Astrocyte (in vitro differentiated cells and primary cell): ENCODE measurements around the gene OR1I1. TPM values are rescaled to one million over a fixed set of nuclear protein-coding genes. Genes with fewer than 3 reads are reported as not detected.

Experiments used
- DNase-seq: peaks from one replicate; pipeline ENCODE4 v3.0.0-alpha.2; 2010; ENCODE audit warnings: low read depth
- FAIRE-seq: peaks from 2 replicates; lab custom pipeline; 2011; peaks lifted over from hg19 to GRCh38; lab: Jason Lieb, UNC
- H2AFZ ChIP-seq: 2 replicates; pipeline ENCODE4 v1.6.0; 2012; ENCODE audit warnings: low read depth, low read length, inconsistent platforms
- H3K27ac ChIP-seq: 2 replicates; pipeline ENCODE4 v1.5.1; 2011; ENCODE audit warnings: low read depth, low read length, inconsistent platforms
- H3K27me3 ChIP-seq: 2 replicates; pipeline ENCODE4 v1.6.0; 2011; ENCODE audit warnings: low read length, inconsistent platforms; ENCODE audit not compliant: insufficient read depth
- H3K36me3 ChIP-seq: 2 replicates; pipeline ENCODE4 v1.5.1; 2011; ENCODE audit warnings: low read length, inconsistent platforms; ENCODE audit not compliant: insufficient read depth
- H3K4me1 ChIP-seq: 2 replicates; pipeline ENCODE4 v1.5.1; 2011; ENCODE audit warnings: low read length, inconsistent platforms; ENCODE audit not compliant: insufficient read depth
- H3K4me2 ChIP-seq: 2 replicates; pipeline ENCODE4 v1.6.0; 2012; ENCODE audit warnings: low read length, inconsistent platforms
- H3K4me3 ChIP-seq: 2 replicates; pipeline ENCODE4 v1.5.1; 2011; ENCODE audit warnings: low read depth, mild to moderate bottlenecking, low read length, inconsistent platforms; ENCODE audit not compliant: insufficient read depth
- H3K79me2 ChIP-seq: 2 replicates; pipeline ENCODE4 v1.6.0; 2012; ENCODE audit warnings: mild to moderate bottlenecking, low read length, inconsistent platforms; ENCODE audit not compliant: insufficient read depth
- H3K9ac ChIP-seq: 2 replicates; pipeline ENCODE4 v1.6.0; 2012; ENCODE audit warnings: mild to moderate bottlenecking, low read length, inconsistent platforms
- H3K9me3 ChIP-seq: 2 replicates; pipeline ENCODE4 v1.5.1; 2012; ENCODE audit warnings: low read depth, mild to moderate bottlenecking, low read length, inconsistent platforms; ENCODE audit not compliant: insufficient read depth
- H4K20me1 ChIP-seq: 2 replicates; pipeline ENCODE4 v1.6.0; 2012; ENCODE audit warnings: low read length, inconsistent platforms; ENCODE audit not compliant: insufficient read depth
- H3K27ac Mint-ChIP-seq: one replicate; pipeline ENCODE4 v1.8.0; 2021; ENCODE audit warnings: mild to moderate bottlenecking, mixed read lengths; ENCODE audit not compliant: unreplicated experiment
- H3K27me3 Mint-ChIP-seq: one replicate; pipeline ENCODE4 v1.8.0; 2021; ENCODE audit warnings: low read depth, mixed read lengths; ENCODE audit not compliant: unreplicated experiment
- H3K36me3 Mint-ChIP-seq: one replicate; pipeline ENCODE4 v1.8.0; 2021; ENCODE audit warnings: low read depth, mixed read lengths; ENCODE audit not compliant: unreplicated experiment
- H3K4me1 Mint-ChIP-seq: one replicate; pipeline ENCODE4 v1.8.0; 2021; ENCODE audit warnings: low read depth, mixed read lengths; ENCODE audit not compliant: unreplicated experiment
- H3K4me3 Mint-ChIP-seq: one replicate; pipeline ENCODE4 v1.8.0; 2021; ENCODE audit warnings: mild to moderate bottlenecking, moderate library complexity, mixed read lengths; ENCODE audit not compliant: unreplicated experiment
- H3K9me3 Mint-ChIP-seq: one replicate; pipeline ENCODE4 v1.8.0; 2021; ENCODE audit warnings: mild to moderate bottlenecking, mixed read lengths; ENCODE audit not compliant: unreplicated experiment
- EZH2 ChIP-seq: IDR thresholded peaks from 2 replicates; pipeline ENCODE4 v1.6.1; 2012; ENCODE audit warnings: mild to moderate bottlenecking, low read length, inconsistent platforms; ENCODE audit not compliant: insufficient read depth
- total RNA-seq: library from RNA; stranded (reverse); gene quantifications from 2 replicates; pipeline ENCODE4 v1.2.1, GENCODE V29; 2021
- TF ChIP-seq, protein P1 (sequence below): IDR thresholded peaks from 2 replicates; pipeline ENCODE4 v1.5.1; 2011; ENCODE audit warnings: low read depth, mild to moderate bottlenecking, inconsistent platforms, low read length, moderate library complexity; ENCODE audit not compliant: insufficient read depth

OR1I1 gene
- total RNA-seq, 1 donor from 2014 or later = not detected

DNA sequence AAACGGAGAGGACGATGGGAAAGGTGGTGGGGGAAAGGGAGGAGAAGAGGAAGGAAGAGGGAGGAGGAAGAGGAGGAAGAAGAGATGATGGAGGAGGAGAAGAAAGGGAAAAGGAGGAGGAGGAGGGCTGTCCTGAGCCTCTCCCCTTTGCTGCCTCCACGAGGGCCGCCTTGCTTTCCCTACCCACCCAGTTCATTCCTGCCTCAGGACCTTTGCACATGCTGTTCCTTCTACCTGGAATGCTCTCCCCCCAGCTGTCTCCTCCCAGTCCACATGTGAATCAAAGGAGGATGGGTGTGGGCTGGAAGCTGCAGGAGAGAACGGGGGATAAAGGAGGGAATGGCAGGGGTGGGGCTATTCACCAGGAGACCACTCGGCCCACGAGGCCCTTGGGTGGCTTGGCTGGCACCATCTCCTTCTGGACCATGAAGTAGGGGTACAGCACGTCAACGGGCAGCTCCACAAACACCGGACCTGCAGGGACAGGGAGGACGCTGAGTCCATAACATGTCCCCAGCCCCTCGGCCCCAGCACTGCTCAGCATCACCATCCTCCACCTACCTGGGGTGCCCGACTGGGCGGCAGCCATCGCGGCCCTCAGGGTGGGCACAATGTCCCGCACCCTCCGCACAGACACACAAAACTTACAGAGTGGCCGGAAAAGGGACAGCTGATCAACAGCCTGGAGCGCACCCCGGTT, 40.5 kb downstream of the OR1I1 start:
- H3K36me3 Mint-ChIP-seq = peaks cover 23% of the 10 kb centered on the region
- peaks cover 6% of the 10 kb centered on the region for H3K36me3 ChIP-seq

GRCh38 chr19:15123031-15123890, 41.2 kb downstream of the OR1I1 start:
- Histone ChIP-seq H3K9ac (no peak overlapping the region), H3K4me2 (peak overlapping the region; percentile 98), H3K36me3 (peaks cover 3% of the 10 kb centered on the region), H3K9me3 (no peaks in the 10 kb centered on the region), H3K4me3 (no peak overlapping the region), H3K27me3 (no peaks in the 10 kb centered on the region), H3K27ac (no peak overlapping the region), H3K4me1 (peaks cover 15% of the 10 kb centered on the region), H2AFZ (no peak overlapping the region), H3K79me2 (peaks cover 20% of the 10 kb centered on the region), H4K20me1 (peaks cover 7% of the 10 kb centered on the region)
- Mint-ChIP-seq H3K27ac (no peak overlapping the region), H3K4me1 (peaks cover 4% of the 10 kb centered on the region), H3K9me3 (no peaks in the 10 kb centered on the region), H3K36me3 (peaks cover 22% of the 10 kb centered on the region), H3K4me3 (no peak overlapping the region), H3K27me3 (no peaks in the 10 kb centered on the region)
- no peak for TF ChIP-seq EZH2
- TF ChIP-seq, protein P1, sequence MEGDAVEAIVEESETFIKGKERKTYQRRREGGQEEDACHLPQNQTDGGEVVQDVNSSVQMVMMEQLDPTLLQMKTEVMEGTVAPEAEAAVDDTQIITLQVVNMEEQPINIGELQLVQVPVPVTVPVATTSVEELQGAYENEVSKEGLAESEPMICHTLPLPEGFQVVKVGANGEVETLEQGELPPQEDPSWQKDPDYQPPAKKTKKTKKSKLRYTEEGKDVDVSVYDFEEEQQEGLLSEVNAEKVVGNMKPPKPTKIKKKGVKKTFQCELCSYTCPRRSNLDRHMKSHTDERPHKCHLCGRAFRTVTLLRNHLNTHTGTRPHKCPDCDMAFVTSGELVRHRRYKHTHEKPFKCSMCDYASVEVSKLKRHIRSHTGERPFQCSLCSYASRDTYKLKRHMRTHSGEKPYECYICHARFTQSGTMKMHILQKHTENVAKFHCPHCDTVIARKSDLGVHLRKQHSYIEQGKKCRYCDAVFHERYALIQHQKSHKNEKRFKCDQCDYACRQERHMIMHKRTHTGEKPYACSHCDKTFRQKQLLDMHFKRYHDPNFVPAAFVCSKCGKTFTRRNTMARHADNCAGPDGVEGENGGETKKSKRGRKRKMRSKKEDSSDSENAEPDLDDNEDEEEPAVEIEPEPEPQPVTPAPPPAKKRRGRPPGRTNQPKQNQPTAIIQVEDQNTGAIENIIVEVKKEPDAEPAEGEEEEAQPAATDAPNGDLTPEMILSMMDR = no peak
- FAIRE-seq = no peak
- DNase-seq = no peak

More for the DNA sequence above, 40.5 kb downstream of the OR1I1 start:
- no peak overlapping the region for H3K4me2 ChIP-seq
- no peak overlapping the region for H3K27ac ChIP-seq
- H3K4me1 Mint-ChIP-seq = peaks cover 4% of the 10 kb centered on the region
- no peaks in the 10 kb centered on the region for H3K27me3 Mint-ChIP-seq
- TF ChIP-seq, protein P1 = no peak
- TF ChIP-seq EZH2 = no peak
- H3K27me3 ChIP-seq = no peaks in the 10 kb centered on the region
- H3K4me3 ChIP-seq = no peak overlapping the region
- no peaks in the 10 kb centered on the region for H3K9me3 ChIP-seq
- H3K9me3 Mint-ChIP-seq = no peaks in the 10 kb centered on the region
- no peak overlapping the region for H3K4me3 Mint-ChIP-seq
- H3K27ac Mint-ChIP-seq = no peak overlapping the region
- H2AFZ ChIP-seq = no peak overlapping the region
- no peak overlapping the region for H3K9ac ChIP-seq
- H3K4me1 ChIP-seq = peaks cover 15% of the 10 kb centered on the region
- no peak for FAIRE-seq
- DNase-seq = no peak
- peaks cover 20% of the 10 kb centered on the region for H3K79me2 ChIP-seq
- H4K20me1 ChIP-seq = peaks cover 7% of the 10 kb centered on the region
